K562 (cell line): ENCODE data around the gene TOGARAM2. TPM values are rescaled to one million over a fixed set of nuclear protein-coding genes. Genes with fewer than 3 reads are reported as not detected.

ENCODE experiments used
- ATAC-seq: fragments of 200-7000 bp; cut with Tn5 transposase; 3 replicates; pipeline ENCODE4 v1.9.1; 2020; ENCODE audit warnings: moderate library complexity
- BruUV-seq: library from RNA; stranded (reverse); fragments of 400-500 nt; replicated peaks from 2 replicates; lab custom pipeline; 2021; lab: Mats Ljungman, UMichigan
- CTCF ChIA-PET: fragments of 300-600 bp; formaldehyde crosslinking; extraction: SDS; loops from one replicate; lab custom pipeline; 2021; ENCODE audit warnings: low intra/inter-chr PET ratio; lab: Yijun Ruan, JAX
- POLR2A ChIA-PET: fragments of 300-600, 350-650 bp; sonication (Branson Sonifier 250); formaldehyde crosslinking; extraction: SDS; loops from one replicate; lab custom pipeline; 2021; ENCODE audit warnings: antibody characterized with exemption, inconsistent platforms; lab: Yijun Ruan, JAX
- DNase-seq, 4 experiments: peaks; one replicate each; pipeline versions ENCODE4 v3.0.0 to v3.0.0-alpha.2; 2011 to 2018; ENCODE audit warnings: low spot score in 3 of 4, mixed read lengths in 3 of 4; ENCODE audit errors: extremely low read depth in 1 of 4
- FAIRE-seq: peaks from 2 replicates; lab custom pipeline; 2011; peaks lifted over from hg19 to GRCh38; lab: Jason Lieb, UNC
- H2AFZ ChIP-seq: 2 replicates; pipeline ENCODE4 v1.6.0; 2011; ENCODE audit warnings: low read depth, low read length, control low read depth, inconsistent platforms
- H3K27ac ChIP-seq: fragments of 200-600 bp; 3 replicates; pipeline ENCODE4 v1.8.0; 2011; ENCODE audit warnings: low read depth, mild to moderate bottlenecking, control low read depth, inconsistent platforms, low read length, moderate library complexity, mixed read lengths; ENCODE audit errors: extremely low read depth
- H3K27me3 ChIP-seq, 2 experiments: fragments of 300-600 bp in 1 of 2; 2 replicates in 1 of 2; 3 replicates in 1 of 2; pipeline versions ENCODE4 v1.6.0 to v1.8.0; 2011; ENCODE audit warnings: inconsistent platforms in 2 of 2, low read length in 2 of 2, mild to moderate bottlenecking in 1 of 2, mixed read lengths in 1 of 2, moderate library complexity in 1 of 2; ENCODE audit not compliant: control insufficient read depth in 2 of 2, insufficient read depth in 2 of 2
- H3K36me3 ChIP-seq: fragments of 300-600 bp; 3 replicates; pipeline ENCODE4 v1.8.0; 2011; ENCODE audit warnings: mild to moderate bottlenecking, low read length, inconsistent platforms; ENCODE audit not compliant: control insufficient read depth, insufficient read depth
- H3K4me1 ChIP-seq, 2 experiments: fragments of 200-600 bp in 1 of 2; replicated peaks in 1 of 2; 2 replicates in 1 of 2; 3 replicates in 1 of 2; pipeline versions ENCODE4 v1.5.1 to v1.8.0; 2011; ENCODE audit warnings: inconsistent platforms in 2 of 2, low read length in 2 of 2, mild to moderate bottlenecking in 1 of 2, mixed read lengths in 1 of 2, moderate library complexity in 1 of 2; ENCODE audit not compliant: control insufficient read depth in 2 of 2, insufficient read depth in 2 of 2
- H3K4me2 ChIP-seq: 2 replicates; pipeline ENCODE4 v1.6.1; 2011; ENCODE audit warnings: low read length, control low read depth, inconsistent platforms, mixed read lengths; ENCODE audit not compliant: insufficient read depth
- H3K4me3 ChIP-seq: fragments of 200-600 bp; sonication (generic), shearing (Covaris generic); 2 replicates; pipeline ENCODE4 v1.5.1; 2016; ENCODE audit warnings: control low read depth, inconsistent platforms
- H3K79me2 ChIP-seq: fragments of 200-600 bp; 3 replicates; pipeline ENCODE4 v1.8.0; 2011; ENCODE audit warnings: low read length, inconsistent platforms; ENCODE audit not compliant: control insufficient read depth, insufficient read depth
- H3K9ac ChIP-seq, 2 experiments: 2 replicates each; pipeline versions ENCODE4 v1.6.0 to v1.6.1; 2011; ENCODE audit warnings: low read depth in 2 of 2, low read length in 2 of 2, control low read depth in 1 of 2, inconsistent platforms in 1 of 2, mild to moderate bottlenecking in 1 of 2, mixed read lengths in 1 of 2; ENCODE audit not compliant: insufficient read depth in 1 of 2
- H3K9me1 ChIP-seq: one replicate; pipeline ENCODE4 v1.6.0; 2011; ENCODE audit warnings: inconsistent platforms, mild to moderate bottlenecking, low read length, moderate library complexity; ENCODE audit not compliant: control insufficient read depth, insufficient read depth
- H3K9me3 ChIP-seq: replicated peaks from 2 replicates; pipeline ENCODE4 v1.5.1; 2011; ENCODE audit warnings: low read depth, low read length, inconsistent platforms; ENCODE audit not compliant: control insufficient read depth, insufficient read depth
- H4K20me1 ChIP-seq: replicated peaks from 2 replicates; pipeline ENCODE4 v1.6.1; 2011; ENCODE audit warnings: low read length, inconsistent platforms, mixed read lengths; ENCODE audit not compliant: control insufficient read depth, insufficient read depth
- ADNP ChIP-seq: fragments of 200-800 bp; sonication (Bioruptor generic); IDR thresholded peaks from 2 replicates; pipeline ENCODE4 v1.6.1; 2016; ENCODE audit warnings: missing genetic modification characterization, missing compliant biosample characterization
- GATA2 ChIP-seq: sonication (generic); formaldehyde crosslinking; IDR thresholded peaks from 2 replicates; pipeline ENCODE4 v1.4.0; 2020; ENCODE audit warnings: mild to moderate bottlenecking, missing genetic modification reagents
- MCM7 ChIP-seq, 2 experiments: fragments of 450-650 bp; IDR thresholded peaks; 2 replicates each; pipeline ENCODE4 v1.6.1; 2016 to 2018
- SRSF3 ChIP-seq: fragments of 200-400 bp; formaldehyde crosslinking; IDR thresholded peaks from 2 replicates; pipeline ENCODE4 v1.6.1; 2016; ENCODE audit warnings: mild to moderate bottlenecking, low read length, moderate library complexity; ENCODE audit not compliant: insufficient read depth
- TCF7 ChIP-seq: sonication (generic); IDR thresholded peaks from 2 replicates; pipeline ENCODE4 v1.6.1; 2016; ENCODE audit warnings: antibody characterized with exemption, borderline replicate concordance
- WGBS: fragments of 100-300 bp; shearing (Covaris generic); methylation state at CpG from one replicate; pipeline ENCODE4 v1.1.6; 2016; ENCODE audit warnings: low coverage, mixed read lengths; ENCODE audit not compliant: insufficient coverage; ENCODE audit errors: missing lambda C conversion rate; 5-methylcytosine and 5-hydroxymethylcytosine counted together
- in situ Hi-C: fragments of 300-500 bp; cut with MboI; formaldehyde crosslinking; loops from 4 replicates; pipeline ENCODE4 v1.15.0; 2018; ENCODE audit warnings: inconsistent platforms, mixed read lengths
- intact Hi-C: fragments of 100-400 bp; cut with micrococcal nuclease; formaldehyde crosslinking; loops from 2 replicates; pipeline ENCODE4 v1.14.2; 2022
- polyA plus RNA-seq, 8 experiments: library from polyadenylated mRNA; depleted of rRNA in 4 of 8; stranded (reverse) in 5 of 8; unstranded in 3 of 8; fragments of >200 nt; fragmentation: Nextera tagmentation in 2 of 8; fragmentation: Illumina TruSeq in 1 of 8; extraction: Ambion mirVana in 2 of 8; extraction: Trizol in 1 of 8; gene quantifications; 2 replicates each; pipeline versions ENCODE4 v1.2.1 to v1.2.3, GENCODE V29; 2011 to 2014; ENCODE audit warnings: inconsistent platforms in 1 of 8, missing spikeins in 1 of 8
- total RNA-seq, 7 experiments: library from RNA; depleted of rRNA in 6 of 7; stranded (reverse); fragments of >200 nt in 6 of 7; fragmentation: Illumina TruSeq in 2 of 7; extraction: Trizol in 2 of 7; gene quantifications; 2 replicates each; pipeline versions ENCODE4 v1.2.1 to v1.2.3, GENCODE V29; 2011 to 2021; ENCODE audit warnings: low replicate concordance in 1 of 7
- TF ChIP-seq, protein P1 (sequence below), 2 experiments: fragments of 450-650 bp in 1 of 2; sonication (generic) in 1 of 2; formaldehyde crosslinking in 1 of 2; IDR thresholded peaks in 1 of 2; conservative IDR thresholded peaks in 1 of 2; 2 replicates each; pipeline versions ENCODE4 v1.6.1 to v1.8.1; 2016 to 2023; ENCODE audit warnings: mild to moderate bottlenecking in 2 of 2, moderate library complexity in 2 of 2, inconsistent platforms in 1 of 2, missing genetic modification reagents in 1 of 2
- TF ChIP-seq, protein P2 (sequence below), 2 experiments: fragments of 450-650 bp; formaldehyde crosslinking in 1 of 2; IDR thresholded peaks; 2 replicates each; pipeline versions ENCODE4 v1.4.0 to v1.6.1; 2014 to 2020; ENCODE audit warnings: mild to moderate bottlenecking in 2 of 2, borderline replicate concordance in 1 of 2, low read depth in 1 of 2
- TF ChIP-seq, protein P3 (sequence below): sonication (generic); formaldehyde crosslinking; IDR thresholded peaks from 2 replicates; pipeline ENCODE4 v1.8.0; 2022; ENCODE audit warnings: mild to moderate bottlenecking, missing genetic modification reagents, borderline replicate concordance

TOGARAM2 gene
- total and polyA plus RNA-seq, 9 of the 15 experiments (the other 6 are each of a cell fraction or from before 2014, with no cell fraction given) = not detected

DNA sequence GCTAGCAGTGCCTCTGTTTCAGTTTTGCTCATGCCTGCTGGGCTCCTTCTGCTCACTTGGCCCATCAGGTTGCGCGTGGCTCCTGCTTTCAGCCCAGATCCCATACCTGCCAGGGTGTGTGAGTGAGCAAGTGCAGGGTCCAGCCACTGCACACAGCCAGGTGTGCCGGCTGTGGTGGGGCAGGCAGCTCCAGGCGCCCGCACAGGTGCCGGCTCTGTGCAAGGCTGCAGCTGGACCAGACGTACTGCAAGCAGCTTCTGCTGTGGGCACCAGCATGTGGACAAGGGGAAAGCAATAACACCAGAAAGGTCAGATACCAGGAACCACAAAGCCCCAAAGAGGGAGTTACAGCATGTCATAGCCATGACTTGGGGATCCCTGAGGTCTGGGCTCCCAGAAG is 98.8 kb downstream of the TOGARAM2 start:
- Histone ChIP-seq H3K4me3 (no peak overlapping the region), H3K9me1 (no peaks in the 10 kb centered on the region), H3K79me2 (no peaks in the 10 kb centered on the region), H2AFZ (no peak overlapping the region), H3K9ac (no peak overlapping the region), H3K27ac (no peak overlapping the region), H3K36me3 (no peaks in the 10 kb centered on the region), H3K9me3 (no peaks in the 10 kb centered on the region), H3K27me3 (peaks cover 2 to 10% of the 10 kb centered on the region in 2 experiments; a peak in 3 of 5 replicates), H3K4me1 (no peaks in the 10 kb centered on the region), H3K4me2 (no peak overlapping the region), H4K20me1 (no peaks in the 10 kb centered on the region)
- in situ Hi-C loops (no loop called here), intact Hi-C loops (loop anchor here (10.0 kb wide), 1 partner anchor 115 kb away; no protein-coding TSS in a partner anchor)
- no TSS peak for BruUV-seq
- whole genome bisulfite sequencing = 0% methylated on average over 7 of the region's 7 CpGs
- CTCF ChIA-PET = no interaction called here
- no peak for FAIRE-seq
- ATAC-seq = no peak
- no peak for DNase-seq
- no peak for TF ChIP-seq MCM7 (IDR thresholded peaks at IDR 0.05)
- TF ChIP-seq ADNP (tag) = no peak
- no peak for TF ChIP-seq GATA2 (CRISPR knock-in tag)
- TF ChIP-seq, protein P1, sequence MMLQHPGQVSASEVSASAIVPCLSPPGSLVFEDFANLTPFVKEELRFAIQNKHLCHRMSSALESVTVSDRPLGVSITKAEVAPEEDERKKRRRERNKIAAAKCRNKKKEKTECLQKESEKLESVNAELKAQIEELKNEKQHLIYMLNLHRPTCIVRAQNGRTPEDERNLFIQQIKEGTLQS (IDR thresholded peaks at IDR 0.05) = no peak
- TF ChIP-seq, protein P1 (CRISPR knock-in tag; conservative IDR thresholded peaks at IDR 0.05) = no peak
- TF ChIP-seq SRSF3 = no peak
- TF ChIP-seq, protein P2, sequence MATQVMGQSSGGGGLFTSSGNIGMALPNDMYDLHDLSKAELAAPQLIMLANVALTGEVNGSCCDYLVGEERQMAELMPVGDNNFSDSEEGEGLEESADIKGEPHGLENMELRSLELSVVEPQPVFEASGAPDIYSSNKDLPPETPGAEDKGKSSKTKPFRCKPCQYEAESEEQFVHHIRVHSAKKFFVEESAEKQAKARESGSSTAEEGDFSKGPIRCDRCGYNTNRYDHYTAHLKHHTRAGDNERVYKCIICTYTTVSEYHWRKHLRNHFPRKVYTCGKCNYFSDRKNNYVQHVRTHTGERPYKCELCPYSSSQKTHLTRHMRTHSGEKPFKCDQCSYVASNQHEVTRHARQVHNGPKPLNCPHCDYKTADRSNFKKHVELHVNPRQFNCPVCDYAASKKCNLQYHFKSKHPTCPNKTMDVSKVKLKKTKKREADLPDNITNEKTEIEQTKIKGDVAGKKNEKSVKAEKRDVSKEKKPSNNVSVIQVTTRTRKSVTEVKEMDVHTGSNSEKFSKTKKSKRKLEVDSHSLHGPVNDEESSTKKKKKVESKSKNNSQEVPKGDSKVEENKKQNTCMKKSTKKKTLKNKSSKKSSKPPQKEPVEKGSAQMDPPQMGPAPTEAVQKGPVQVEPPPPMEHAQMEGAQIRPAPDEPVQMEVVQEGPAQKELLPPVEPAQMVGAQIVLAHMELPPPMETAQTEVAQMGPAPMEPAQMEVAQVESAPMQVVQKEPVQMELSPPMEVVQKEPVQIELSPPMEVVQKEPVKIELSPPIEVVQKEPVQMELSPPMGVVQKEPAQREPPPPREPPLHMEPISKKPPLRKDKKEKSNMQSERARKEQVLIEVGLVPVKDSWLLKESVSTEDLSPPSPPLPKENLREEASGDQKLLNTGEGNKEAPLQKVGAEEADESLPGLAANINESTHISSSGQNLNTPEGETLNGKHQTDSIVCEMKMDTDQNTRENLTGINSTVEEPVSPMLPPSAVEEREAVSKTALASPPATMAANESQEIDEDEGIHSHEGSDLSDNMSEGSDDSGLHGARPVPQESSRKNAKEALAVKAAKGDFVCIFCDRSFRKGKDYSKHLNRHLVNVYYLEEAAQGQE (IDR thresholded peaks at IDR 0.05; ENCODE audit: borderline replicate concordance) = no peak
- TF ChIP-seq, protein P2 (CRISPR knock-in tag; IDR thresholded peaks at IDR 0.05; ENCODE audit: low read depth) = no peak
- TF ChIP-seq TCF7 = no peak
- TF ChIP-seq, protein P3, sequence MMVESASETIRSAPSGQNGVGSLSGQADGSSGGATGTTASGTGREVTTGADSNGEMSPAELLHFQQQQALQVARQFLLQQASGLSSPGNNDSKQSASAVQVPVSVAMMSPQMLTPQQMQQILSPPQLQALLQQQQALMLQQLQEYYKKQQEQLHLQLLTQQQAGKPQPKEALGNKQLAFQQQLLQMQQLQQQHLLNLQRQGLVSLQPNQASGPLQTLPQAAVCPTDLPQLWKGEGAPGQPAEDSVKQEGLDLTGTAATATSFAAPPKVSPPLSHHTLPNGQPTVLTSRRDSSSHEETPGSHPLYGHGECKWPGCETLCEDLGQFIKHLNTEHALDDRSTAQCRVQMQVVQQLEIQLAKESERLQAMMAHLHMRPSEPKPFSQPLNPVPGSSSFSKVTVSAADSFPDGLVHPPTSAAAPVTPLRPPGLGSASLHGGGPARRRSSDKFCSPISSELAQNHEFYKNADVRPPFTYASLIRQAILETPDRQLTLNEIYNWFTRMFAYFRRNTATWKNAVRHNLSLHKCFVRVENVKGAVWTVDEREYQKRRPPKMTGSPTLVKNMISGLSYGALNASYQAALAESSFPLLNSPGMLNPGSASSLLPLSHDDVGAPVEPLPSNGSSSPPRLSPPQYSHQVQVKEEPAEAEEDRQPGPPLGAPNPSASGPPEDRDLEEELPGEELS (CRISPR knock-in tag) = no peak
- POLR2A ChIA-PET = no interaction called here
